GM12891 (cell line): Measurements from ENCODE around the gene MRPL55.

Experiments used
- DNase-seq: peaks from one replicate; pipeline ENCODE4 v3.0.0; 2011; ENCODE audit warnings: low spot score; ENCODE audit not compliant: insufficient read length
- FAIRE-seq: peaks from 2 replicates; lab custom pipeline; 2011; peaks lifted over from hg19 to GRCh38; lab: Jason Lieb, UNC
- PAX5 ChIP-seq: IDR thresholded peaks from 2 replicates; pipeline ENCODE4 v1.6.1; 2011; ENCODE audit warnings: low read length, moderate library complexity, mild to moderate bottlenecking; ENCODE audit not compliant: insufficient read depth, severe bottlenecking
- POLR2A ChIP-seq: IDR thresholded peaks from 2 replicates; pipeline ENCODE4 v1.6.1; 2011; ENCODE audit warnings: low read depth, low read length, control low read depth
- POLR2AphosphoS5 ChIP-seq: IDR thresholded peaks from 2 replicates; pipeline ENCODE4 v1.6.1; 2011; ENCODE audit warnings: low read depth, low read length, control low read depth
- POU2F2 ChIP-seq: IDR thresholded peaks from 2 replicates; pipeline ENCODE4 v1.6.1; 2011; ENCODE audit warnings: low read depth, mild to moderate bottlenecking, control low read depth, low read length, moderate library complexity
- SPI1 ChIP-seq: IDR thresholded peaks from 2 replicates; pipeline ENCODE4 v1.6.1; 2011; ENCODE audit warnings: low read depth, low read length, control low read depth
- TAF1 ChIP-seq: IDR thresholded peaks from 2 replicates; pipeline ENCODE4 v1.6.1; 2011; ENCODE audit warnings: low read depth, low read length, control low read depth

MRPL55 gene

GRCh38 chr1:228101614-228101993 is 7.5 kb downstream of the MRPL55 start:
- no peak for DNase-seq

GRCh38 chr1:228100822-228101613 is 8.1 kb downstream of the MRPL55 start:
- TF ChIP-seq SPI1 (no peak), POLR2AphosphoS5 (no peak), POU2F2 (no peak), TAF1 (no peak), POLR2A (no peak), PAX5 (no peak)
- FAIRE-seq = no peak
- DNase-seq = no peak

More at GRCh38 chr1:228101614-228101993, 7.5 kb downstream of the MRPL55 start:
- FAIRE-seq = peak; percentile 54
- TF ChIP-seq PAX5 = no peak
- TF ChIP-seq SPI1 = no peak
- TF ChIP-seq POLR2AphosphoS5 = no peak
- TF ChIP-seq TAF1 = no peak
- TF ChIP-seq POLR2A = no peak
- TF ChIP-seq POU2F2 = no peak

- TF ChIP-seq TAF1 (no peak), POLR2A (no peak), SPI1 (no peak), POU2F2 (no peak), POLR2AphosphoS5 (no peak), PAX5 (no peak)
- DNase-seq (no peak), FAIRE-seq (no peak)
These were observed 9.8 kb downstream of the MRPL55 start for GRCh38 chr1:228099331-228099732.

GRCh38 chr1:228098323-228098931 is 10.7 kb downstream of the MRPL55 start:
- FAIRE-seq (no peak), DNase-seq (no peak)
- no peak for TF ChIP-seq TAF1
- peak; percentile 44; the same call in 1 of the 2 replicates for TF ChIP-seq POLR2AphosphoS5

GRCh38 chr1:228097333-228098081 is 11.6 kb downstream of the MRPL55 start:
- TF ChIP-seq POLR2AphosphoS5 (no peak; the same call in none of the 2 replicates), POLR2A (peak; percentile 55; the same call in 1 of the 2 replicates), TAF1 (no peak)
- FAIRE-seq (no peak), DNase-seq (no peak)

- FAIRE-seq (no peak), DNase-seq (no peak)
- no peak for TF ChIP-seq PAX5
- TF ChIP-seq TAF1 = no peak
- TF ChIP-seq POLR2AphosphoS5 = no peak; the same call in 1 of the 2 replicates
- TF ChIP-seq POU2F2 = no peak
These were observed 12.4 kb downstream of the MRPL55 start for GRCh38 chr1:228096416-228097332.

GRCh38 chr1:228095938-228096337 is 13.2 kb downstream of the MRPL55 start:
- DNase-seq (no peak), FAIRE-seq (no peak)
- no peak for TF ChIP-seq POU2F2
- TF ChIP-seq POLR2A = no peak
- TF ChIP-seq POLR2AphosphoS5 = no peak

- DNase-seq (no peak), FAIRE-seq (no peak)
- TF ChIP-seq TAF1 (no peak), POLR2AphosphoS5 (no peak), POLR2A (no peak), SPI1 (no peak), POU2F2 (no peak), PAX5 (no peak)
These were observed 13.9 kb downstream of the MRPL55 start for GRCh38 chr1:228095161-228095560.

- TF ChIP-seq PAX5 (no peak), POU2F2 (no peak), POLR2A (no peak), SPI1 (no peak), POLR2AphosphoS5 (no peak), TAF1 (no peak)
- DNase-seq = no peak
These were observed 14.6 kb downstream of the MRPL55 start for GRCh38 chr1:228094432-228095016.

More at GRCh38 chr1:228094432-228095016, 14.6 kb downstream of the MRPL55 start:
- no peak for FAIRE-seq
